HG02852 (cell line): ENCODE measurements around the gene ADRA2C.

Experiments used
- ATAC-seq: cut with Tn5 transposase; IDR thresholded peaks from one replicate; pipeline ENCODE4 v1.9.1; 2021; ENCODE audit warnings: mild to moderate bottlenecking, moderate library complexity; ENCODE audit not compliant: unreplicated experiment

Gene ADRA2C

DNA sequence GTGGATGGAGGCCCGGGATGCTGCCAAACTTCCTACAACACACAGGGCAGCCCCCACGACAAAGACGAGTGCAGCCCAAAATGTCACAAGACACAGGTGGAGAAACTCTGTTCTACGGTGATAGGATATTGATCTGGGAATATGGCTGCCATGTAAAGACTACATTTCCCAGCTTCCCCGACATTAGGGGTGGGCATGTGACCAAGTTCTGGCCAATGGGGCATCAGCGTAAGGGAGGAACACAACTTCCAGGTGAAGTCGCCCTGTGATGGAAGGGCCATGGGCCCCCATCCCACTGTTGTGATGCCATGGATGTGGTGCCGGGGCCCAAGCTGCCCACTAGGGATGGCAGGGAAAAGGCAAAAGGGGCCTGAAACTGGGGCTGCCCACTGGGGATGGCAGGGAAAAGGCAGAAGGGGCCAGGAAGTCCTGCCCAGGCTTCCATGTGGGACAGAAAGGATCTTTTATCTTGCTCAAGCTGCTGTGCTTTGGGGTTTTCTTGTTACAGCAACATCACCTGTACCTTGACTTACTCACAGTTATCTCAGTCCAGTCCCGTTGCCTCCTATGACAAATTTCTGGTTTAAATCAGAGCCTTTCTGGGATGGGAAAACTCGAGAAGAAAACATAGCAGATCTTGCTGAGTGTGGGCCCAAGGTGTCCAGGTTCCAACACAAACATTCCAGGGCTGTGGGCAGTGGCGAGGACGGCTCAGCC, 9.7 kb upstream of the ADRA2C start:
- ATAC-seq: no peak

DNA sequence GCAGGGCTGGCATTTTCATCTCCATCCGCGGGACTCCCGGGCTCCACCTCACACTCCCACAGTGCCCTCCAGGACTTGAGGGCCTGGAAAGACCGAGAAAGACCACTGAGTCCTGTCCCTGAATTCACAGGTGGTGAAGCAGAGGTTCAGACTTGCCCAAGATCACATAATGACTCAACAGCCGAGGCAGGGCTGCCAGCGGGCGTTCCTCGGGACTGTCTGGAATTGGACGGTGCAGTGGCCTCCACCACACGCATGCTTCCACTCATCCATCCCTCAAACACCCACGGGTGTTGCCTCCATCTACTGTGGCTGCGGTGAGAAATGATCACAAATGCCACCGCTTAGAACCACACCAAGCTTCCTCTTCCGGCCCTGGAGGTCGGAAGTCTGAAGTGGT, 6.9 kb upstream of the ADRA2C start:
- ATAC-seq: no peak

DNA sequence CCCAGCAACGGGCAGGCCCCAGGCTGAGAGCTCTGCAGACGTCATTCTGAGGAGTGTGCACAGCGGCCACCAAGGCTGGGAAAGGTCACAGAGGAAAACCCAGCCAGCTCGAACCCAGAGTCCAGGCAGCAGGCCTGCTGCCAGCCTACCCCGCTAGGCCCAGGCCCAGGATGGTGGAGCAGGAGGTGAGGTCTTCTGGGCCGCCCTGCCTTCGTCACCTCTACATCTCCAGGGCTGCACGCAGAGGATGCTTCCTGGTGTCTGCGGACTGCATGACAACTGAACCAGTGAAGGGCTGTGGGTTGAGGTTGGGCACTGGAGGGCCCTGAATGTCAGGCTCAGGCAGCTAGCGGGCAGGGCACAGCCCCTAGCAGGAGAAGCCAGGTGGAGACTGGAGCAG, 5.8 kb upstream of the ADRA2C start:
- no peak for ATAC-seq

DNA sequence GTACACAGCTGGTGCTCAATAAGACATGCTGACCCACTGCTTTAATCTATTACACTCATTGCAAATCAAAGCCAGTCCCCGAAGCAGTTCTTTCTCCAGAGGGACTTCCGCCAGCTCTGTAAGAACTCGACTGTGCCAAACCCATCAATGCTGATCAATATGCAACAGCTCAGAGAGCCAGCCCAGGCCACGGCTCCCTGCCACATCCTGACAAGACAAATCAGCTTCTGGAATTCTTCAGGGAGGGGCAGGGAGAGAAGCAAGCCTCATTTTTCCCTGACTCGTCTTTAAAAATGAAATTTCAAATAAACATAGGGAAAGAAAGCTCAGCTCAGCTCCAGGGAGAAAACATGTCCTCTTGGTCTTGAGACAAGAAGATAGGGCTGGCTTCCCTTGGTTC, 5.3 kb upstream of the ADRA2C start:
- no peak for ATAC-seq

DNA sequence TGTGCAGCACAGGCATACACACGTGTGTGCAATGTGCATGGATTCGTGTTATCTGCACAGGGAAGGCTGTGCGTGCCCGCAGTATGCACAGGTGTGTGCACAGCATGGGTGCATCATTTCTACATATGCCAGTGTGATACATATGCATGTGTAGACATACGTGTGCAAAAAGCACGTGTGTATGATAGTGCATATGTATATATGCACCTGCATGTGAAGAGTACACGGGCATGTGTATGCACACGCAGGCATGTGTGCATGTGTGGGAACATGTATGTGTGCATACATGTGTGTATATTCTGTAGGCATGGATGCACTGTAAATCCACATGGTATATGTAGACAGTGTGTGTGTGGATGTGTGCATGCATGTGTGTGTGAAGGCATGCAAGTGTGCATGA, 3.9 kb upstream of the ADRA2C start:
- ATAC-seq: no peak

DNA sequence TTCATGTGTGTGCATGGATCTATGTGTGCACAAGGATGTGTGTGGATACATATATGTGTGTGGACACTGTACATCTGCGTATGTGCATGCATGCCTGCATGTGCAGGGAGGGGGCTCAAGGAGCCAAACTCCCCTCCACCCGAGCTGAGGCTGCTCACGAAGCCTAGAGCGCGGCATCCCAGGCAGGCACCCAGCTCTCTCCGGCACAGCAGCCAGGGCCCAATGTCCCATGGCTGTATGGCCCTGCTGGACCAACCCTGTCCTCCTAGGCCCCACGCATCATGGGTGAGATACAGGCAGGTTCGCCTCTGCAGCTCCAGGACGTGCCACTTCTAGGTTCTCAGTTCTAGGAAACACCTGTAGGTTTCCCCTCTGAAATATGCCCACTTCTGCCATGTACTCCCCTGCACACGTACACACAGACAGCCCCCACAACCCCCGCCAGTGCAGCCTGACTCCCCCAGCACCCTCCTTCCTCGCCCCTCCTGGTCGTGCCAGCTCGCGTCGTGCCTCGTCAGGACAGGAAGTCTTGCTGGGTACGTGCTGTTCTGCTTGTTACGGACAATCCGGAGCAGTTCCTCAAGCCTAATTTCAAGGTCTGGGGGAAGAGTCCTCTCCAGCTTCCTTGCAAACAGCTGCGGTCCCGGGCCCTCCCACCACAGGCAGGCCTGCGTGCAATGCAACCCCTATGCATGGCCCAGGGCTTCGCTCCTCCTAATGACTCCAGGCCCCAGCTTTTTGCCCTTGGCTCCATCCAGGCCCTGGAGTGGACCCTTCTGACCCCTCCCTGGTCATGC, 3.2 kb upstream of the ADRA2C start:
- no peak for ATAC-seq

DNA sequence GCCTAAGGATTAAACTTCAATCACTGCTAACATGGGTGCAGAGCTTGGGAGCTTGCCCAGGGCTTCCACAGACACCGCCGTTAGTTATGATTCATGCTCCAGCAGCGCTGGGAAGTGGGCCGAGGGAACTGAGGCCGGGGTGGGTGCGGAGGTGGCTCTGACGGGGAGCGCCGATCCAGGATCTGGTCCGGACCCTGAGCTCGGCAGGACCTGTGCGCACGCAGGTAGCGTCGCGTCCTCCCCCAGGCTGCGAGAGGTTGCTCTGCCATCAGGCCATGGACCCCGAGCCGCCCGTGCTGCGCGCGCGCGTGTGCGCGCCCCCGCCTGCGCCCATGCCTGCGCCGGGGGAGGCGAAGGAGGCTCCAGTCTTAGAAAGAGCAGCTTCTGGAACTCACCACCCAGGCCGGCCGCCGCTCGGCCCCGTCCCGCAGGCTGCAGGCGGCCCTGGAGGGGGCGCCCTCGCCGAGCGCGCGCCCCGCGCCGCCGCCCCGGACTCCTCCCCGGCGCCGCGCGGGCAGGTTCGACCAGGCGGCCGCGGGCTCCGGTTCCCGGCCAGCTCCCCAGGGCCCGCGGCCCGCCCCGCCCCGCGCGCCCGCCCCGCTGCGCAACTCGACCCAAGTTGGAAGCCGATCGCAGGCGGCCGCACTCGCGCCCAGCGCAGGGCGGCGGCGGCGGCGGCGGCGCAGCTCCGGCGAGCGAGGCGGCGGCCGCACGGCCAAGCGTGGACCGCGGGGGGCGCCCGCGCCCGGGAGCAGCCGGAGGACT, 732 bp upstream of the ADRA2C start:
- ATAC-seq: no peak

DNA sequence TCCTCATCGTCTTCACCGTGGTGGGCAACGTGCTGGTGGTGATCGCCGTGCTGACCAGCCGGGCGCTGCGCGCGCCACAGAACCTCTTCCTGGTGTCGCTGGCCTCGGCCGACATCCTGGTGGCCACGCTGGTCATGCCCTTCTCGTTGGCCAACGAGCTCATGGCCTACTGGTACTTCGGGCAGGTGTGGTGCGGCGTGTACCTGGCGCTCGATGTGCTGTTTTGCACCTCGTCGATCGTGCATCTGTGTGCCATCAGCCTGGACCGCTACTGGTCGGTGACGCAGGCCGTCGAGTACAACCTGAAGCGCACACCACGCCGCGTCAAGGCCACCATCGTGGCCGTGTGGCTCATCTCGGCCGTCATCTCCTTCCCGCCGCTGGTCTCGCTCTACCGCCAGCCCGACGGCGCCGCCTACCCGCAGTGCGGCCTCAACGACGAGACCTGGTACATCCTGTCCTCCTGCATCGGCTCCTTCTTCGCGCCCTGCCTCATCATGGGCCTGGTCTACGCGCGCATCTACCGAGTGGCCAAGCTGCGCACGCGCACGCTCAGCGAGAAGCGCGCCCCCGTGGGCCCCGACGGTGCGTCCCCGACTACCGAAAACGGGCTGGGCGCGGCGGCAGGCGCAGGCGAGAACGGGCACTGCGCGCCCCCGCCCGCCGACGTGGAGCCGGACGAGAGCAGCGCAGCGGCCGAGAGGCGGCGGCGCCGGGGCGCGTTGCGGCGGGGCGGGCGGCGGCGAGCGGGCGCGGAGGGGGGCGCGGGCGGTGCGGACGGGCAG, 792 bp downstream of the ADRA2C start:
- no peak for ATAC-seq

DNA sequence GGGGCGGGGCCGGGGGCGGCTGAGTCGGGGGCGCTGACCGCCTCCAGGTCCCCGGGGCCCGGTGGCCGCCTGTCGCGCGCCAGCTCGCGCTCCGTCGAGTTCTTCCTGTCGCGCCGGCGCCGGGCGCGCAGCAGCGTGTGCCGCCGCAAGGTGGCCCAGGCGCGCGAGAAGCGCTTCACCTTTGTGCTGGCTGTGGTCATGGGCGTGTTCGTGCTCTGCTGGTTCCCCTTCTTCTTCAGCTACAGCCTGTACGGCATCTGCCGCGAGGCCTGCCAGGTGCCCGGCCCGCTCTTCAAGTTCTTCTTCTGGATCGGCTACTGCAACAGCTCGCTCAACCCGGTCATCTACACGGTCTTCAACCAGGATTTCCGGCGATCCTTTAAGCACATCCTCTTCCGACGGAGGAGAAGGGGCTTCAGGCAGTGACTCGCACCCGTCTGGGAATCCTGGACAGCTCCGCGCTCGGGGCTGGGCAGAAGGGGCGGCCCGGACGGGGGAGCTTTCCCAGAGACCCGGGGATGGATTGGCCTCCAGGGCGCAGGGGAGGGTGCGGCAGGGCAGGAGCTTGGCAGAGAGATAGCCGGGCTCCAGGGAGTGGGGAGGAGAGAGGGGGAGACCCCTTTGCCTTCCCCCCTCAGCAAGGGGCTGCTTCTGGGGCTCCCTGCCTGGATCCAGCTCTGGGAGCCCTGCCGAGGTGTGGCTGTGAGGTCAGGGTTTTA, 1.5 kb downstream of the ADRA2C start:
- ATAC-seq: no peak

DNA sequence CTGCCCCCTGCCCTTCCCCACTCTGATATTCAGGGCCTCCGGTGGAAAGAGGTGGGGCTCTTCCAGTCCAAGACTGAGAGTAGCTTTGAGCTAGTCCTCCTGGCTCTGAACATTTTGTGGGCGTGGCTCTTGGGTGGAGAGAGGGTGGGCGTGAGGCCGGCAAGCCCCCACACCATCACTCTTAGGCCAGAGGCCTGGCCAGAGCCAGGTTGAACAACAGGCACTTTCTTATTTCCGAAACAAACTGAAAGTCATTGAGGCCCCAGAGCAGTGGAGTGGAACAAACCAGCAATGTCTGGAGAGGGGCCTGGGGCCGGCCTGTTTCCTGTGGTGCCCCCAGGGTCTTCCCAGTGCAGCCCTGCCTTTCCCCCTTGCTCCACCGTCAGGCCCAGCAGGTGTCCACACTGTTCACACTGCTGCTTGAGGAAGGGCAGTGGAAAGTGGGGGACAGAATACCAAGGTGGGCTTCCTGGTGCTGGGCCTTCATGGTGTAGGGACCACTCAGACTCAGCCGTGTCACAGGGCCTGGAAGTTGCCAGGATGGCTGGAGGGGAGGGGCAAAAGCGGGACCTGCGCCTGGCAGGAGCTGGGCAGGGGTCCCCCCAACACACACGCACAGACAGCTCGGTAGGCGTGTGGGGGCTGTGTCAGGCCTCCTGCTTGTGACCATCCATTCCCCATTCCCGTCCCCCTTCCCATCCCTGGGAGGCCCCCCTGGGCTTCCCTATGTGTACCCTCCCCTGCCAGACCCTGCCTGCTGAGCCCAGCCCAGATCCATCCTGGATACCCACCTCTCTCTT, 2.9 kb downstream of the ADRA2C start:
- ATAC-seq: no peak

DNA sequence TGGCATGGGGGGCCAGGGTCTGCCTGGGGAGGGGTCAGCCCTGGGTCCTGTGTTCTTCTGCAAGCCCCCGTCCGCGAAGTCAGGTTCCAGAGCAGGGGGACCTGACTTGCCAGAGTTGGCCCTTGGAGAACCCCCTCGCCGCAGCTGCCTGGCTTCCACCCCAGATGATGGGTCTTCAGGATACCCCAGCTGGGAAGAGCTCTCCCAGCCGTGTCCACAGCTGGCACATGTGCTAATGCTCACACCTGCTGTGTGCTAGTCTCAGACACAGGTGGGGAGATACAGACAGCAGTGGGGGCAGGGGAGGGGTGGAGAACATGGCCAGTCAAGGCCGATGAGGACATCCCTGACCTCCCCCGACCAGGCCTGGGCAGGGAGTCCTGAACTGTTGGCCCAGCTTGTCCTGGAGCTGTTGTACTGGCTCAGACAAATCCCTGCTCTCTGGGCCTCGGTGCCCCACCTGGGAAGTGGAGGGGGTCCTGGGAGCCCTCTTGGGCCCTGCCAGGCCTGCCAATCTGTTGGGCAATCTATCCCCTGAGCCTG, 3.5 kb downstream of the ADRA2C start:
- no peak for ATAC-seq

DNA sequence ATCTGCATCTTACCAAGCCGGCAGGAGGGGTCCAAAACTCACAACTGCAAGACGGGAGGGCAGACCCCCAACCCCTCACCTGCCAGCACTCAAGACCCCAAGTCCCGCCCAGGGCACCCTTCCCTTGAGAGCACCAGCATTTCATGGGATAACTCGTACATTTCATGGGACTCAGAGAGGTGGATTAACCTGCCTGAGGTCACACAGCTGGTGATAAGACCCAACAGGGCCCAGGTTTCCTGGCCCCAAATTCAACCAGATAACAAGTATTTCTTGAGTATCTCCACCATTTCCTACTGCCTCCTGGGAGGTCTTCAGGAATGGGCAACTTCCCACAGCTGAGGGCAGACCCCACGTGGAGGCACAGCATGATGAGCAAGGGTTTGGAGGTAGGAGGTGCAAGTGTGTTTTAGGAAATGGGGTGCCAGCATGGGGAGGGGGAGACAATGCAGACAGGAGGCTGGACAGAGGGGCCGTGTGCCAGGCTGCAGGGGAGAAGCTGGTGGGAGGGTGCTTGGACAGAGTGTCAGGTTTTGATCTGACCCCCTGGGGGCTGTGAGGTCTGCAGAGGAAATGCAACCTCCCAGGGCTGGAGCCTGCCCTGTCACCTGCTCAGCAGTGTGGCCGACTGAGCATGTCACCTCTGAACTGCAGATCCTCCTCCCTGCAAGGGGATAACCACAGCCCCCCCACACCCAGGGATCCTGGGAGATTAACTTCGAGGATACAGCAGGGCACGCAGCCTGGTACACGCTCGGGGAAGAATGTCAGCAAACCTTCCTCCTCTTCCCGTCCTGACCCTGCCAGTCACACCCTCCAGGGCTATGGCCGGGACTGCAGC, 4.4 kb downstream of the ADRA2C start:
- no peak for ATAC-seq

DNA sequence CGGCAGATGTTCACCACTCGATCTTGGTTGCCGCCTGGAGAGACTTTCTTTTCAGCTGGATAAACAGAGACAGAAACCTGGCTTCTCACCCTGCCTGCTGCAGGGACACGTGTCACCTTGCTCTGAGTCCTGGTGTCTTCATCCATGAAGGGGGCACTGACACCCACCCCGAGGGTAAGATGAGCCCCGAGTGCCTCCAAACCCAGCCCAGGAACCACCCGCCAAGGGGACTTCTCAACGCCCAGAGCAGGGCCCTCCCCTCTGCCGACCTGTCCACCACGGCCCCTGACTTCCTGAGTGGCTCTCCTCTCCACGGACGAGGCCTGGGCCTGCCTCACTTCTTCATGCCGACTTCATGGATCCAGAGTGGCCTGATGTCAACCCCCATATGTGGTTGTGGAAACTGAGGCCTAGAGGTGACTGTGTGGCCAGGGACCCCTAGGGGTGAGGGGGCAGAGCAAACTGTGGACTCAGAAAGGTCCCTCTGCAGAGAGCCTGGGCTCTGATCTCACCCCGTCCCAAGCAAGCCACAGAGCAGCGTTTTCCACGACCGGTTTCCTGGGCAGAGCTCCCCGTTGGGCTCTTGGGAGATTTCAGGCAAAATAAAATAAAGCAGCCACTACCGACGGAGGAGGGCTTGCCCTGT, 5.1 kb downstream of the ADRA2C start:
- ATAC-seq: no peak

DNA sequence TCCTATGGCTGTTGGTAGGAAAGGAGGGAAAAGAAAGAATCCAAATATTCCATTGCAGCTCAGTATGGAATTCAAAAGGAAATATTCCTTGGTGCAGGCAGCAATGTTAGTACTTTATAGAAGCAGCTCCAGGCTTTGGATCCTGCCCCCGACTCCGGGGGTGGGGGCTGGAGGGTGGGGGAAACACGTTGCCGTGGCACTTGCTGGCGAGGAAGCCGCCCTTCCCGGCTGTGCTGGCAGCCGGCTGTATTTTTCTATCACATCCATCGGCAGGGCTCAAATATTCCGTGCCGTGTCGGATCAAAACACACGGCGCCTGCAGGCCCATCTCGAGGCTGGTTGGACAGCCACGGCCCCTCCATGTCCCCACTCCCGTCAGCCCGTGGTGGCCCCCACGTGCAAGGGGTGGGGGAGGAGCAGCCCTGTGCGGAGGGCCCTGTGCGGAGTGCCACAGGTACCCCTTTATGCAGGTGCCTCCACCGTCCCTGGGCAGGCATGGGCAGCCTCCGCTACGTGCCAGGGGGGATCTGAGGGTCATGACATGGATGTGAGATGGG, 5.8 kb downstream of the ADRA2C start:
- ATAC-seq: no peak

DNA sequence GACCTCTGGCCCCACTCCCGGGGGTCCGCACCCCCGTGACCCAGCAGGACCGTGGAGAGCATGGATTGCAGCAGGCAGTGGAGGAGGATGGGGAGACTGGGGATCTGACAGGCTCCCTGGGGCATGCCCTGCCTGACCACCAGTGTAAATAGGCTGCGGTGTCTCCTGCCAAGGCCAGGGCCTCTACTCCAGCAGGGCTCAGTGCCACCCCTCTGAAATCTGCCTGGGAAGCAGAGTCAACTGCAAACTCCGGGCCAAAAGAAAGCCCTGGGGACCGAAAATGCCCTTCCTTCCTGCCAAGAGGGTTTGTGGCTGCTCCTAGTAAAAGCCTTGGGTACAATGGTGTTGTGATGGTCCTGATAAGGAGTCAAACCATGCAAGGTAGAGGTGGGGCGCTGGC, 6.4 kb downstream of the ADRA2C start:
- ATAC-seq: no peak

DNA sequence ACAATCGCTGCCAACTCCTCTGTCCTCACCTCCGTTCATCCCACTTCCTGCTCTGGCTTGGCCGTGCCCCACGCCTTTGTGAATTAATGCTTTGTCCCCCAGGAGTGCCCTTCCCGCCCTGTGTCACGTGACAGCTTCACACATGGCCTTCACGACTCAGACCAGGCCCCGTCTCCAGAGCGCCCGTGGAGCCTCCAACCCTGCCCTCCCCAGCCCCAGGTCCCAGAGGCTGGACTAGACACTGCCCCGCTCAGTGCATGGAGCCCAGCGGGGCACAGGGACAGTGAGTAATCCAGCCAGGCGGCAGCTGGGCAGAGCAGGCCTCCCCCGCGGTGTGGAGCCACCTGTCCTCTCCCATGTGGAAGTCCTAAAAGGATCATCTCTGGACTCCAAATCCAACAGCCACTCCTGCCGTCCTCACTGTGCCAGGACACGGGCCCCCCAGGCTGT, 7.4 kb downstream of the ADRA2C start:
- no peak for ATAC-seq

DNA sequence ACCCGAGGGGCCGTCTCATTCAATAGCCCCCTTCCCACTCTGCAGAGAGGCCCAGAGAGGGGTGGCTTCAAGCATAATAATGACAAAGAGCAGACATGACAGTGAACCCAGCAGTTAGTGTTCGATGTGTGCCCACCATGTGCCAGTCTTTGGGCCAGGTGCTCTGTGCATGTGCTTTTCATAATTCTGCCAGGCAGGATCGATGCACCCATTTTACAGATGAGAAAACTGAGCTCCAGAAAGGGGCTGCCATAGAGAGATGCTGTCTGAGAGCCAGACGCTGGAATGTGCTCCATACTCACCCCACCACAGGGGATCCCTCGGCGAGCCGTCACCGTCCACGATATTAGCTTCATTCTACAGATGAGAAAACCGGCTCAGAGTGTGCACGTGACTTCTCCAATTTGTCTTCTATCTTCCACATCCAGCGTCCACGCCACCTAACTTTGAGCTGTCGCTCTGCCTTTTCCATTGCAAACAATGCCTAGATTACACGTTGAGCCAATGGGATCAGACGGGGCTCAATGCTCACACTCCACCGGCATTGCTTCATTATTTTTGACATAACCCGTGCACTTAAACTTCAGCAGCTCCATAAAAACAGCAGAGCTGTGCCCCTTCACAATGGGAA, 8.2 kb downstream of the ADRA2C start:
- no peak for ATAC-seq
